Transverse colon (tissue), 4 donors: ENCODE measurements around the gene RBM19. TPM values are rescaled to one million over a fixed set of nuclear protein-coding genes. Genes with fewer than 3 reads are reported as not detected.

Experiments
- DNase-seq: peaks from one replicate; pipeline ENCODE4 v3.0.0-alpha.2; 2019
- H3K27ac ChIP-seq, 4 donors: fragments of 200-600 bp; sonication (generic); 2 replicates each; pipeline ENCODE4 v1.5.1; 2016 to 2018; ENCODE audit warnings: inconsistent platforms in 4 of 4
- H3K27me3 ChIP-seq: fragments of 200-600 bp; sonication (generic); 2 replicates; pipeline ENCODE4 v1.5.1; 2017; ENCODE audit warnings: inconsistent platforms
- H3K36me3 ChIP-seq, 4 donors: fragments of 200-600 bp; sonication (generic); 2 replicates each; pipeline ENCODE4 v1.5.1; 2017 to 2019; ENCODE audit warnings: inconsistent platforms in 4 of 4
- H3K4me1 ChIP-seq, 4 donors: fragments of 200-600 bp; sonication (generic); 2 replicates each; pipeline ENCODE4 v1.5.1; 2017 to 2020; ENCODE audit warnings: inconsistent platforms in 4 of 4
- H3K4me3 ChIP-seq, 4 donors: fragments of 200-600 bp; sonication (generic); 1 replicate in 1 of 4; 2 replicates in 3 of 4; pipeline versions ENCODE4 v1.5.1 to v1.6.1; 2017 to 2019; ENCODE audit warnings: inconsistent platforms in 4 of 4
- H3K9me3 ChIP-seq, 2 donors: fragments of 200-600 bp; sonication (generic); 2 replicates each; pipeline ENCODE4 v1.5.1; 2017 to 2019; ENCODE audit warnings: inconsistent platforms in 2 of 2
- EP300 ChIP-seq: sonication (generic); formaldehyde crosslinking; IDR thresholded peaks from one replicate; pipeline ENCODE4 v1.6.1; 2017; ENCODE audit warnings: antibody characterized with exemption, low read depth
- POLR2A ChIP-seq: fragments of 450-650 bp; IDR thresholded peaks from one replicate; pipeline ENCODE4 v1.6.1; 2016; ENCODE audit warnings: antibody characterized with exemption, mild to moderate bottlenecking, moderate library complexity
- POLR2AphosphoS5 ChIP-seq, 3 donors: sonication (generic); formaldehyde crosslinking; IDR thresholded peaks; one replicate each; pipeline ENCODE4 v1.6.1; 2016; ENCODE audit warnings: antibody characterized with exemption in 3 of 3
- WGBS, 2 donors: methylation state at CpG; one replicate each; pipeline ENCODE4 v1.1.5; 2018; ENCODE audit warnings: low coverage in 1 of 2; 5-methylcytosine and 5-hydroxymethylcytosine counted together
- in situ Hi-C, 4 donors: fragments of 200-750 bp; cut with MboI; loops; one replicate each; pipeline versions ENCODE4 v1.15.0 to v1.15.1; 2017; ENCODE audit warnings: low sequenced_read_pairs in 3 of 4, low pct_ligation_motif_present in 1 of 4, low pct_unique_long_range_greater_than_20kb in 1 of 4
- intact Hi-C: fragments of 100-400 bp; cut with DNase I; formaldehyde crosslinking; loops from one replicate; pipeline ENCODE4 v1.15.1; 2023; ENCODE audit warnings: low total_unique reads
- total RNA-seq, 4 donors: library from RNA; depleted of rRNA; stranded (reverse); fragments of >200 nt; gene quantifications; one replicate each; pipeline ENCODE4 v1.1.0, GENCODE V29; 2016
- TF ChIP-seq, protein P1 (sequence below), 5 experiments: fragments of 200-600 bp in 3 of 5; fragments of 450-650 bp in 2 of 5; sonication (generic) in 3 of 5; IDR thresholded peaks; 1 replicate in 2 of 5; 2 replicates in 3 of 5; pipeline ENCODE4 v1.5.1; 2016 to 2017; ENCODE audit warnings: antibody characterized with exemption in 5 of 5, inconsistent platforms in 3 of 5, mild to moderate bottlenecking in 2 of 5, moderate library complexity in 1 of 5

The RBM19 gene
- total RNA-seq, 4 donors from 2014 or later: 24.3 to 96.1 (median 28.7) TPM

- in situ Hi-C loops (no loop called here), intact Hi-C loops (no loop called here)
- no peak overlapping the region for H3K27ac ChIP-seq
- no peaks in the 10 kb centered on the region for H3K9me3 ChIP-seq
- WGBS, 2 donors: 97% methylated on average over 8 of the region's 8 CpGs
- H3K36me3 ChIP-seq: no peaks in the 10 kb centered on the region
- no peaks in the 10 kb centered on the region for H3K27me3 ChIP-seq
- H3K4me1 ChIP-seq: no peaks in the 10 kb centered on the region
- TF ChIP-seq, protein P1, sequence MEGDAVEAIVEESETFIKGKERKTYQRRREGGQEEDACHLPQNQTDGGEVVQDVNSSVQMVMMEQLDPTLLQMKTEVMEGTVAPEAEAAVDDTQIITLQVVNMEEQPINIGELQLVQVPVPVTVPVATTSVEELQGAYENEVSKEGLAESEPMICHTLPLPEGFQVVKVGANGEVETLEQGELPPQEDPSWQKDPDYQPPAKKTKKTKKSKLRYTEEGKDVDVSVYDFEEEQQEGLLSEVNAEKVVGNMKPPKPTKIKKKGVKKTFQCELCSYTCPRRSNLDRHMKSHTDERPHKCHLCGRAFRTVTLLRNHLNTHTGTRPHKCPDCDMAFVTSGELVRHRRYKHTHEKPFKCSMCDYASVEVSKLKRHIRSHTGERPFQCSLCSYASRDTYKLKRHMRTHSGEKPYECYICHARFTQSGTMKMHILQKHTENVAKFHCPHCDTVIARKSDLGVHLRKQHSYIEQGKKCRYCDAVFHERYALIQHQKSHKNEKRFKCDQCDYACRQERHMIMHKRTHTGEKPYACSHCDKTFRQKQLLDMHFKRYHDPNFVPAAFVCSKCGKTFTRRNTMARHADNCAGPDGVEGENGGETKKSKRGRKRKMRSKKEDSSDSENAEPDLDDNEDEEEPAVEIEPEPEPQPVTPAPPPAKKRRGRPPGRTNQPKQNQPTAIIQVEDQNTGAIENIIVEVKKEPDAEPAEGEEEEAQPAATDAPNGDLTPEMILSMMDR (IDR thresholded peaks at IDR 0.05): no peak
- TF ChIP-seq POLR2A: no peak
- no peak for TF ChIP-seq POLR2AphosphoS5 (IDR thresholded peaks at IDR 0.05)
- no peak for TF ChIP-seq EP300
- no peak overlapping the region for H3K4me3 ChIP-seq
- no peak for DNase-seq
These were observed 72.9 kb downstream of the RBM19 start for GRCh38 chr12:113893221-113893620.

DNA sequence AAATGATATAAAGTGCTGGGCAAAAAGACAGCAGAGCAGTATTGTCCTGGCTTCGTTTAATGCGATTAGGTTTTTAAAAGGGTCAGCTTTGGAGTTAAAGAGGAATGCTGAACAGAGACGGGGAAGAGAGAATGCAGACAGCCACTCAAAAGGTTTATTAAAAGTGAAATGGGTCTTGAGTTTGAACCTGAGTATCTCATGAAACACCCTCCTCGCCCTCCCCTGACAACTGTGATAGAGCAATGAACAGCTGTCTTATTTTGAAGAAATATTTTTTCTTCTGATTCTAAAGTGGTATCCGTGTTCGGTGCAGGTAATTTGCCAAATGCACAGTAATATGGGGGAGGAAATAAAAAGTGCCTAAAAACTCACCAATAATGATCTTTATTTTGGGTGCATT, 73.6 kb downstream of the RBM19 start:
- H3K36me3 ChIP-seq: no peaks in the 10 kb centered on the region
- in situ Hi-C loops (no loop called here), intact Hi-C loops (no loop called here)
- H3K27me3 ChIP-seq: no peaks in the 10 kb centered on the region
- DNase-seq: no peak
- H3K4me1 ChIP-seq: no peaks in the 10 kb centered on the region
- no peak overlapping the region for H3K27ac ChIP-seq
- H3K9me3 ChIP-seq: no peaks in the 10 kb centered on the region
- TF ChIP-seq EP300 (no peak), POLR2AphosphoS5 (IDR thresholded peaks at IDR 0.05) (no peak), POLR2A (no peak)
- TF ChIP-seq, protein P1 (IDR thresholded peaks at IDR 0.05): no peak
- WGBS, 2 donors: 86 to 92% methylated on average over 6 of the region's 6 CpGs
- H3K4me3 ChIP-seq: no peak overlapping the region

- no peak for DNase-seq
- in situ Hi-C loops (no loop called here), intact Hi-C loops (no loop called here)
- no peaks in the 10 kb centered on the region for H3K27me3 ChIP-seq
- no peaks in the 10 kb centered on the region for H3K9me3 ChIP-seq
- no peaks in the 10 kb centered on the region for H3K4me1 ChIP-seq
- 90 to 91% methylated on average over 12 to 15 of the region's 15 CpGs for WGBS, 2 donors
- no peak overlapping the region for H3K27ac ChIP-seq
- no peak overlapping the region for H3K4me3 ChIP-seq
- no peaks in the 10 kb centered on the region for H3K36me3 ChIP-seq
- TF ChIP-seq POLR2AphosphoS5 (IDR thresholded peaks at IDR 0.05) (no peak), EP300 (no peak), POLR2A (no peak)
- TF ChIP-seq, protein P1 (IDR thresholded peaks at IDR 0.05): no peak
These were observed 74.2 kb downstream of the RBM19 start for GRCh38 chr12:113891739-113892520.

GRCh38 chr12:113891167-113891692, 74.9 kb downstream of the RBM19 start:
- WGBS, 2 donors: 80 to 95% methylated on average over 1 to 4 of the region's 4 CpGs

More at GRCh38 chr12:113891167-113891692, 74.9 kb downstream of the RBM19 start:
- TF ChIP-seq POLR2A (no peak), EP300 (no peak), POLR2AphosphoS5 (IDR thresholded peaks at IDR 0.05) (no peak)
- TF ChIP-seq, protein P1 (IDR thresholded peaks at IDR 0.05): no peak
- no peak for DNase-seq
- Histone ChIP-seq H3K4me1 (no peaks in the 10 kb centered on the region), H3K4me3 (no peak overlapping the region), H3K27ac (no peak overlapping the region), H3K9me3 (no peaks in the 10 kb centered on the region), H3K36me3 (no peaks in the 10 kb centered on the region), H3K27me3 (no peaks in the 10 kb centered on the region)
- in situ Hi-C loops: no loop called here
- intact Hi-C loops: no loop called here
